Urinary bladder (tissue), 4 donors: ENCODE data around the gene MLF2. TPM values are rescaled to one million over a fixed set of nuclear protein-coding genes. Genes with fewer than 3 reads are reported as not detected.
A peak's percentile ranks its signal among the peaks of the same experiment; 100 is the strongest.

Source experiments
- DNase-seq: peaks from one replicate; pipeline ENCODE4 v3.0.0-alpha.2; 2015; ENCODE audit errors: extremely low spot score
- H3K27ac ChIP-seq: one replicate; pipeline ENCODE4 v1.5.1; 2013; ENCODE audit warnings: low read depth, mild to moderate bottlenecking, moderate library complexity
- H3K36me3 ChIP-seq: one replicate; pipeline ENCODE4 v1.6.1; 2013; ENCODE audit warnings: mild to moderate bottlenecking, moderate library complexity; ENCODE audit not compliant: insufficient read depth
- H3K4me1 ChIP-seq: one replicate; pipeline ENCODE4 v1.6.1; 2013; ENCODE audit warnings: mild to moderate bottlenecking, moderate library complexity; ENCODE audit not compliant: insufficient read depth
- H3K4me3 ChIP-seq: one replicate; pipeline ENCODE4 v1.5.1; 2013; ENCODE audit warnings: low read depth, low read length
- WGBS: extraction: QIAGEN DNeasy Blood & Tissue Kit; methylation state at CpG from one replicate; pipeline ENCODE4 v1.1.7; 2013; 5-methylcytosine and 5-hydroxymethylcytosine counted together
- polyA plus RNA-seq: library from polyadenylated mRNA; stranded (reverse); fragments of 200-250 nt; gene quantifications from one replicate; pipeline ENCODE4 v1.2.3, GENCODE V29; 2013
- total RNA-seq: library from RNA; depleted of rRNA; stranded (reverse); fragments of >200 nt; gene quantifications from one replicate; pipeline ENCODE4 v1.2.3, GENCODE V29; 2014
- donor health status: healthy with polysubstance abuse.
- donor health status: healthy.

MLF2 gene
- total and polyA plus RNA-seq, 2 donors = 51.0 to 240 TPM

- no peak overlapping the region for H3K27ac ChIP-seq
- H3K4me3 ChIP-seq = no peak overlapping the region
- no peak for DNase-seq
- no peaks in the 10 kb centered on the region for H3K36me3 ChIP-seq
- no peaks in the 10 kb centered on the region for H3K4me1 ChIP-seq
- WGBS = 92% methylated on average over 9 of the region's 9 CpGs
Measured at GRCh38 chr12:6783828-6784227, 30.9 kb upstream of the MLF2 start.

DNA sequence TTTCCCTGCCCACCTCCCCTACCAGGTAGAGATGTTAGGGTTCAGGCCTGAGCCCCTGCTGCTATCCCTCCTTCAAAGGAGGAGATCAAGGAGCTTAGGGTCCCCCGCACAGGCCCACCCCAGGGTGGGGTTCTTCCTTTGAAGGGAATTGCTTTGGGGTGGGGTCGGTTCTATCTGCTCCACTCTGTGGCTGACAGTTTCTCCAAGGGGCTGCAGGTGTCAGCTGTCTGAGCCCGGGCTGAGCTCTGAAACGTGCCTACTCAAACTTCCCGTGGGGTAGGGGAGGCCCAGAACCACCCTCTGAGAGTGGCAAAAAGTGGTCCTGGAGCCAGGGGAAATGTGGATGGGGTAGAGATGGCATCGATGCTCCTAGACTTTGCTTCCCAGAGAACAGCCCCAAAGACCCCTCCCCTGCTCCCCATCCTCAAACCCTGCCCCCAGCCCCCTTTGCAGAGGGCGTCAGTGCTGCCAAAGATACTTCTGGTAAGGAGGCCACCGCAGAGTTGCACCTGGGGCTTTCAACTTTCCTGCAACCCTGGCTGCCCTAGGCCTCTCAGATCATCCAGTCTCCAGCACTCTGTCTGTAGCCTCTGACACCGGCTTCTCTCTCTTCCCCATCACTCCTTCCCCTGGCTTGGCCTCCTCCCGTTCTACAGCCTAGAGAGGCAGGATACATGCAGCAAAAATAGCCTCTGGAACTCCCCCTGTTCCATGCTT, 30.1 kb upstream of the MLF2 start:
- no peaks in the 10 kb centered on the region for H3K36me3 ChIP-seq
- no peak overlapping the region for H3K4me3 ChIP-seq
- 74% methylated on average over 10 of the region's 10 CpGs for WGBS
- DNase-seq = no peak
- H3K27ac ChIP-seq = no peak overlapping the region
- H3K4me1 ChIP-seq = no peaks in the 10 kb centered on the region

GRCh38 chr12:6782119-6782518, 29.2 kb upstream of the MLF2 start:
- H3K4me1 ChIP-seq = no peaks in the 10 kb centered on the region
- 70% methylated on average over 6 of the region's 6 CpGs for WGBS
- H3K4me3 ChIP-seq = no peak overlapping the region
- DNase-seq = no peak
- no peaks in the 10 kb centered on the region for H3K36me3 ChIP-seq
- H3K27ac ChIP-seq = no peak overlapping the region

GRCh38 chr12:6780573-6780972, 27.6 kb upstream of the MLF2 start:
- Histone ChIP-seq H3K36me3 (no peaks in the 10 kb centered on the region), H3K4me1 (no peaks in the 10 kb centered on the region), H3K27ac (no peak overlapping the region), H3K4me3 (no peak overlapping the region)
- WGBS = 85% methylated on average over 6 of the region's 6 CpGs
- DNase-seq = no peak

DNA sequence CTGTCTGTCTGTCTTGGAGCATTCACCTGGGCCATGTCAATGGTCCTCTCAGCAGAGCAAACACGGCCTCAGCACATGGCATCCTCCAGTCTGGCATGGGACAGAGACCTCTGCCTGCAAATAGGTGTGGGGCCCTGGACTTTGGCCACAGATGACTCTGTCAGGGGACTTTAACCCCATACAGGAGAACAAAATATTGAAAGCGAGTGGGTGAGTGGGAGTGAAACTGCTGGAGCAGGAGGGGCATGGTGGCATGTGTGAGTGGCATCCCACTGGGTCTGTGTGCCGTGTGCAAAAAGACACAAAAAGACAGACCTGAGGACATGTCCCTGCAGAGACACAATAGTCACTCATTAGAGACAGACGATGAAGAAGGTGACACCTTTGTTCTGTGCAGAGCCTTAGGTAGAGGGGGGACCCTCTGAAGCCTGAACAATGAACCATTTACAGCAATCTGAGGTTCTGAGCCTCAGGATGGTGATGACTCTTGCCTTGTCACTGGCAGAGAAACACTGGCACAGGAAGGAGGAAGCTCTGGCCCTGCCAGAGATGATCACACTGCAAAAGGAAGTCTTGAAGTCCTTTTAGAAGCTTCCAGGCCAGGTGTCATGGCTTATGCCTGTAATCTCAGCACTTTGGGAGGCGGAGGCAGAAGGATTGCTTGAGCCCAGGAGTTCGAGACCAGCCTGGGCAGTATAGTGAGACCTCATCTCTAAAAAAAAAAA, 26.9 kb upstream of the MLF2 start:
- Histone ChIP-seq H3K27ac (no peak overlapping the region), H3K4me1 (no peaks in the 10 kb centered on the region), H3K36me3 (no peaks in the 10 kb centered on the region), H3K4me3 (no peak overlapping the region)
- no peak for DNase-seq
- WGBS = 88% methylated on average over 6 of the region's 6 CpGs

GRCh38 chr12:6778574-6779550, 25.9 kb upstream of the MLF2 start:
- WGBS = 3% methylated on average over 35 of the region's 35 CpGs
- H3K4me1 ChIP-seq = no peaks in the 10 kb centered on the region
- H3K4me3 ChIP-seq = peak overlapping the region; percentile 6
- H3K27ac ChIP-seq = peak overlapping the region; percentile 28
- H3K36me3 ChIP-seq = no peaks in the 10 kb centered on the region
- DNase-seq = peak; percentile 92

GRCh38 chr12:6778217-6778573, 25.3 kb upstream of the MLF2 start:
- Histone ChIP-seq H3K4me3 (no peak overlapping the region), H3K4me1 (no peaks in the 10 kb centered on the region), H3K27ac (peak overlapping the region; percentile 28), H3K36me3 (no peaks in the 10 kb centered on the region)
- DNase-seq = no peak
- WGBS = 17% methylated on average over 14 of the region's 14 CpGs

DNA sequence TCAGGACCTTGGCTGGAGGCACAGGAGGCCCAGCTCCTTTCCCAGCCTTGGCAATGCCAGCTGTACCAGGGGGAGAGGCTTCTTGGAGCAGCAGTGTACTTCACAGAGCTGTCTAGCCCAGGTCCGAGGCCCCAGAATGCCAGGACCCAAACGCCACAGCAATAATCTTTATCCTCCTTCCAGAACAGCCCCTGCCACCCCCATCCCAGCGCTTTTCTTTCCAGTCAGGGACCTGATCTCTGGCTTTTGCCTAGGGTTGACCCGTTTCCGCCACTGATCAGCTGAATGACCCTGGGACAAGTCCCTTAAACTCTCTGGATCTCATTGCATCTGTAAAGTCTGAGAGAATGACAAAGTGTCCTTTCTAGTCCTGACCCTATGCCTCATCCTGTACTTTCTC, 24.4 kb upstream of the MLF2 start:
- no peak overlapping the region for H3K4me3 ChIP-seq
- WGBS = 94% methylated on average over 5 of the region's 5 CpGs
- H3K36me3 ChIP-seq = no peaks in the 10 kb centered on the region
- no peak for DNase-seq
- H3K4me1 ChIP-seq = no peaks in the 10 kb centered on the region
- no peak overlapping the region for H3K27ac ChIP-seq

DNA sequence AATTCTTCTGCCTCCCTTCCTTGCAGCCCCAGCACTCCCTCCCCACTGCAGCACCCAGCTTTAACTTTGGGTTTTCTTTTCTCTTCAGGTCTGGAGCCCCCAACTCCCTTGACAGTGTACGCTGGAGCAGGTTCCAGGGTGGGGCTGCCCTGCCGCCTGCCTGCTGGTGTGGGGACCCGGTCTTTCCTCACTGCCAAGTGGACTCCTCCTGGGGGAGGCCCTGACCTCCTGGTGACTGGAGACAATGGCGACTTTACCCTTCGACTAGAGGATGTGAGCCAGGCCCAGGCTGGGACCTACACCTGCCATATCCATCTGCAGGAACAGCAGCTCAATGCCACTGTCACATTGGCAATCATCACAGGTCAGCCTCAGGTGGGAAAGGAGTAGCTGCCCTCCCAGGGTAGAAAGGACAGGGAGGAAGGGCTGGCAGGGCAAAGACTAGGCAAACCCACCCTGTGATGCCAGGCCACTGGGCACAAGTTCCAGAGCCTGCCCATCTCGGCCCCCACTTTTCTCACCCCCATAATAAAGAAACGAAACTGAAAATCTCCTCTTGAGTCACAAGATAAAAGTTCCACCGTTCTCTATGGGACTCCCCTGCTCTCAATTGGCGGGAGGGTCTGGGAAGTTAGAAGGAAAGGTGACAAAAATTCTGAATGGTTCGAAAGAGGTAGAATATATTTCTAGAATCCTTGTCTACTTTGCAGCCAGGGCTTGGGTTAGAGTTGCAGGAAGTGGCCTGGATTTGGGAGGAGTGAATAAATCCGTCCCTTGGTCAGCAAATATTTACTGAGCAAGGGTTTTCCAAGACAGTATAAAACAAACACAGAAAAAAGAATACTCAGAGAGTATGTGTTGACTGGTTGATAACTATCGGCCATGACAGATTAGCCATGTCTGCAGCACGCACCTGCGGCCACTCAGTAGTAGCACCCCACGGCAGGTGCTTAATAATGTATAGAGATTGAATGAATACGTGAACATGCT, 22.5 kb upstream of the MLF2 start:
- no peaks in the 10 kb centered on the region for H3K4me1 ChIP-seq
- DNase-seq = no peak
- no peak overlapping the region for H3K27ac ChIP-seq
- no peak overlapping the region for H3K4me3 ChIP-seq
- 87% methylated on average over 16 of the region's 16 CpGs for WGBS
- no peaks in the 10 kb centered on the region for H3K36me3 ChIP-seq

DNA sequence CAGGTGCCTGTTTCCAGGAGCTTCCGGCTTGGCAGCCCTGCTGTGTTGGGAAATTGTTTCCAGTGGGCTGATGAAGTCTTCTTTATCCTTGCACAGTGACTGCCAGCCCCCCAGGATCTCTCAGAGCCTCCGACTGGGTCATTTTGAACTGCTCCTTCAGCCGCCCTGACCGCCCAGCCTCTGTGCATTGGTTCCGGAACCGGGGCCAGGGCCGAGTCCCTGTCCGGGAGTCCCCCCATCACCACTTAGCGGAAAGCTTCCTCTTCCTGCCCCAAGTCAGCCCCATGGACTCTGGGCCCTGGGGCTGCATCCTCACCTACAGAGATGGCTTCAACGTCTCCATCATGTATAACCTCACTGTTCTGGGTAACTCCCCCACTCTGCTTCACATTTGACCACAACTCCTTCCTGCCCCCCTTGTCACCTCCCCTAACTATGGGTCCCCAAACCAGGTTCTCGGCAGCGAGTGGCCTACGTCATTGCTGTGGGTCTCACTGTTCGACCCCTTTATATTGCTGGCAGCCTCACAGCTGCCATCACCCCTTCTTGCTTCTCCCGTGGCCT, 21.6 kb upstream of the MLF2 start:
- no peak overlapping the region for H3K27ac ChIP-seq
- no peaks in the 10 kb centered on the region for H3K4me1 ChIP-seq
- WGBS = 85% methylated on average over 15 of the region's 15 CpGs
- H3K4me3 ChIP-seq = no peak overlapping the region
- no peaks in the 10 kb centered on the region for H3K36me3 ChIP-seq
- no peak for DNase-seq

DNA sequence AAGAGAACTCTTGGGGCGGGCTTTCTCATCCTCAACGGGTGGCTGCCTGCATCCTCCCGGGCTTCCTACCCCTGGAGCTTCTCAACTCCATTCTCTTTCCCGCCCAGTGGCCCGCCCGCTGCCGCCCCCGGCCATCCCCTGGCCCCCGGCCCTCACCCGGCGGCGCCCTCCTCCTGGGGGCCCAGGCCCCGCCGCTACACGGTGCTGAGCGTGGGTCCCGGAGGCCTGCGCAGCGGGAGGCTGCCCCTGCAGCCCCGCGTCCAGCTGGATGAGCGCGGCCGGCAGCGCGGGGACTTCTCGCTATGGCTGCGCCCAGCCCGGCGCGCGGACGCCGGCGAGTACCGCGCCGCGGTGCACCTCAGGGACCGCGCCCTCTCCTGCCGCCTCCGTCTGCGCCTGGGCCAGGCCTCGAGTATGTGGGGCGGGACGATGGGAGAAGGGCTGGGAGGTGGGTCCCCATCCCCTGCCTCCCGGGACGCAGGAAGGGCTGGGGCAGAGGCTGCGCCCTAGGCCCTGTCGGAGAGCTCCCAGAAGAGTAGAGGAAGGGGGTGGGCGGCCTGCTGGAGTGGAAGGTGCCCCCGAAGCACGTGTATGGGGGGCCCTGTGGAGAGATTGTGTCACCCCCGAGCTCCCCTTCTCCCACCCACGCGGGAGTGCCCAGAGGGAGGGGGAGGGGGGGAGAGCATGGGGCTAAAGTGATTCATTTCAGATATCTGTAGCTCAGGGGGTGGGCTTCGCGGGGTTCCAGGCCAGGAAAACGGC, 20.8 kb upstream of the MLF2 start:
- no peak overlapping the region for H3K27ac ChIP-seq
- 21% methylated on average over 60 of the region's 60 CpGs for WGBS
- no peaks in the 10 kb centered on the region for H3K36me3 ChIP-seq
- no peaks in the 10 kb centered on the region for H3K4me1 ChIP-seq
- DNase-seq = no peak
- H3K4me3 ChIP-seq = peak overlapping the region; percentile 38
